ENCODE measurements around the gene NADSYN1.

Gene NADSYN1

GRCh38 chr11:71433648-71434450, 19.2 kb upstream of the NADSYN1 start:
- no peak for DNase-seq (ENCODE audit: low read depth, low spot score)

DNA sequence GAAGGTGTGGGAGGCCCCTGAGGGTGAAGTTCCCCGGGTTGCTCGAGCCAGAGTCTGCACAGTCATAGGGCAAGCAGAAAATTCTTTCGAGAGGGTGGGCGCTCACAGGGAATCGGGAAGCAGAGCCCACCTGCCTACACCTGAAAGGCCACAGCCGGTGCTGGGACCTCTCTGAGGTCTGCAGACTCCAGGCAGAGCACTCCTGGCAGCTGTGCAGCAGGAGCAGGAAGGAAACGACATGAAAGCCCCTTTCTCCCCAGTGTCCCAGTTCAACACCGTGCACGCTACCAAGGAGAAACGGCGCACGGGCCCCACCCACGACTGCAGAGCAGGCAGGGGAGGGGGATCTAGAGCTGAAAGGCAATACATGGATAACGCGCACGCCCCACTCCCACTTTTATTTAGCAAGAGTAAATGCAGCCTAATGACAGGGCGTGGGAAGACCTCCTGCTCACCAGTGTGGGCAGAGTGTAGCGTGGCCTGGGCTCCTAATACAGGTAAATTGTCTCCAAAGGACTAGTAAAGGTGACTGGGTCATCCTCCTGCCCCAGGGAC, 18.4 kb upstream of the NADSYN1 start:
- DNase-seq (ENCODE audit: low read depth, low spot score): no peak

DNA sequence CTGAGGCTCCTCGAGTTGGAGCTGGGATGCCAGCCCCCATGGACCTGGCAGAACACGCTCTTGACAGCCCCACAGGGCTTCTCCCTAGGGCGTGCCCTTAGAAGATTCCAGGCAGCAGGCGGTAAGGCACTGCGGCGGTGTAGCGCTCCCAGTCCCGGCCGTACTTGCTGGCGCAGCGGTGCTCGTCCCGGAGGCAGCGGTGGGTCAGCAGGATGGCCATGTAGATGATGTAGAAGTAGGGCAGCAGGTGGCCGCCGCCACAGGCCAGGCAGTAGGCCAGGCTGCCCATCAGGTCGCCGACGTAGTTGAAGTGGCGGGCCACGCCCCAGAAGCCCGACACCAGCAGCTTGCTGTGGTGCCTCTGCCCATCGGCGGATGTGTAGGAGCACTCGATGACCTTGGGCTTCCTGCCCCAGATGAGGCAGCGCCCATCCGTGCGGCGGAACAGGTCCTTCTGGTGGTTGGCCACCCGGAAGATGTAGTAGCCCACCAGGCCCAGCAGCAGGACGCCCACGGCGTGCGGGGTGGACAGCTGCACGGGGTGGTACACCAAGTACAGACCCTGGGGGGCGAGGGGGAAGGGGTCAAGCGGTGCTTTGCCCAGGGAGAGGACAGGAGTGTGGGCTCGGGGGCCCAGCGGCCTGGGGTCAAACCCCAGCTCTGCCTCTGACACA, 17.6 kb upstream of the NADSYN1 start:
- DNase-seq (ENCODE audit: low read depth, low spot score): no peak

GRCh38 chr11:71436861-71437260, 16.1 kb upstream of the NADSYN1 start:
- no peak for DNase-seq (ENCODE audit: low read depth, low spot score)

GRCh38 chr11:71437399-71437798, 15.6 kb upstream of the NADSYN1 start:
- no peak for DNase-seq (ENCODE audit: low read depth, low spot score)

DNA sequence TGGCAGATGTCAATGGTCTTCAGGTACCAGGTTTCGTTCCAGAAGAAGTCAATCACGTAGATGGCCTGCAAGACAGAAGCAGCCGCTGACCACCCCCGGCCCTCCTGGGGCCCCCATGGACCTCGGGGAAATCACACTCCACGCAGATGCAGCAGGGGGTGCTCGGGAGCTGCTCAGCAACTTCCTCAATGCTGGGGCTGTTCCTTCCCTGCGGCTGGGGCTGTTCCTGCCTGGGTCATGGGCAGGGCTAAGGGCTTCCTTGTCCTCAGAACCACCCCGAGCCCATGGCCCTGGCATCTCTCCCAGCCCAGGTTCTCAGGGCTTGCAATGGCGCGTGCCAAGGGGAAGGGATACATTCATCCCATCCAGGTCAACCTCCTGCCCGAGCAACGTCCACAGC, 15.1 kb upstream of the NADSYN1 start:
- no peak for DNase-seq (ENCODE audit: low read depth, low spot score)

DNA sequence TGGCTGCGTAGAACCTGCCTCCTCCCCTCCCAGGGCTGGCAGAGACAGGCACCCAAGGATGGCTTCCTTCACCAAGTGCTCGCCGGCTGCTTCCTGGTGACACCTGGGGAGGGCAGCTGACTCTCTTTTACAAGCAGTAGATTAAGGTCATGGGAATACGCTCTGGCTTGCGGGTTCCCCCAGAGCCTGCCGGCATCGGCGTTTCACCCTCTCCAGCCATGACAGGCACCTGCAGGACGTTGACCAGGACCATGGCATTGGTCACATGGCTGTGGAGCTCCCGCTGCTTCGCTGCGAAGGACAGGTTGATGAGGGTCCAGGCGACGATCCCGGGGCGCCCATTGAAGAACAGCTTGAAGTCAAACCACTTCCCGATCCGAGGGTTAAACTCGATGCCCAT, 14.4 kb upstream of the NADSYN1 start:
- DNase-seq (ENCODE audit: low read depth, low spot score): no peak

DNA sequence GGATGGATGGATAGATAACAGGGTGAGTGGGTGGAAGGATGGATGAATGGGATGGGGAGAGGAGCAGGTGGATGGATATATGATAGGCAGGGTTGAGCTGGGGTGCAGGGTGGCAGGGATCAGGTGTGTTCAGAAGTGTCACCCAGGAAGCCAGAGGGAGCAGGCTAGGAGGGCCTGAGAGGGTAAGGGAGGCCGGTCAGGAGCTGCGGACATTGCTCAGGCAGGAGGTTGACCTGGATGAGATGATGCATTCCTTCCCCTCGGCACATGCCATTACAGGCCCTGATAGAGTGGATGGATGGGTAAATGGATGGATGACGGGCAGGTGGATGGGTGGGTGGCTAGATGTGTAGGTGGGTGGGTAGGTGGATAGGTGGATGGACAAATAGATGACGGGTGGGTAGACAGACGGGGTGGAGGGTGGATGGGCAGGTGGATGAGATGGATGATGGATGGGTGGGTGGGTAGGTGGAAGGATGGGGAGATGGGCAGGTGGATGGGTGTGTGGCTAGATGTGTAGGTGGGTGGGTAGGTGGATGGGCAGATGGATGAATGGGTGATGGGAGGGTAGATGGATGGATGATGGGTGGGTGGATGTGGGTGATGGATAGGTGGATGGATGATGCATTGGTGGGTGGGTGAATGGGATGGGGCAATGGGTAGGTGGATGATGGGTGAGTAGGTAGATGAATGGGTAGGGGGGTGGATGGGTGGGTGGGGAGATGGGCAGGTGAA, 12.8 kb upstream of the NADSYN1 start:
- no peak for DNase-seq (ENCODE audit: low read depth, low spot score)

DNA sequence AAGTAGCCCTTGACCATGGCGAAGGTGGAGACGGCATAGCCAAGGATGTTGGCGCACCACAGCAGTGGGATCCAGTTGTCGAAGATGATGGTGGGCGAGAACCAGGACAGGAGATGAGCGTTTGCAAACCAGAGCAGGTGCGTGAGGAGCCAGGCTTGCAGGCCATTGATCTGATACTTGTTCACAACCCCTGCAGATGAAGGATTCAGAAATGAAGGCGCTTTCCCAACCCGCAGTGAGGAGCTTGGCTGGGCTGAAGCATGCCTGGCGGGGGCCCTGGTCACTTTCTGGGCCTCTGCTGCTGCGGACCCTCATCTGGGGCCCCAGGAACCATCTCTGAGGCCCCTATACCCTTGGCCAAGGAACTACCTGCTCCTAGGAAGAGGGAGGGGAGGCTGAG, 11.8 kb upstream of the NADSYN1 start:
- no peak for DNase-seq (ENCODE audit: low read depth, low spot score)

- DNase-seq (ENCODE audit: low read depth, low spot score): no peak
Observed at GRCh38 chr11:71442123-71442522, 10.9 kb upstream of the NADSYN1 start.

DNA sequence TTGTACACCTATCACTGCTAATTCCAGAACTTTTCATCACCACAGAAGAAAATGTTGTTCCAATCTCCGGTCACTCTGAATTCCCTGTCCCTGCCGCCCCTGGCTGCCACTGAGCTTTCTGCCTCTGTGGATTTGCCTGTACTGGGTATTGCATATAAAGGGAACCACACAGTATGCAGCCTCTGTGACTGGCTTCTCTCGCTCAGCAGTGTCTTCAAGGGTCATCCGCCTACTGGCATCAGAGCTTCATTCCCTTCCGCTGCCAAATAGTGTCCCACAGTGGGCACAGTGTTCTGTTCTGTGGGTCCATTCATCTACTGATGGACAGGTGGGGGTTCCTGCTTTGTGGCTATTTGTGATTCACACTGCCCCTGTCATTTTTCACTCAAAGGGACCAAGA, 10.1 kb upstream of the NADSYN1 start:
- DNase-seq (ENCODE audit: low read depth, low spot score): no peak

GRCh38 chr11:71443736-71444445, 9.1 kb upstream of the NADSYN1 start:
- DNase-seq (ENCODE audit: low read depth, low spot score): no peak

DNA sequence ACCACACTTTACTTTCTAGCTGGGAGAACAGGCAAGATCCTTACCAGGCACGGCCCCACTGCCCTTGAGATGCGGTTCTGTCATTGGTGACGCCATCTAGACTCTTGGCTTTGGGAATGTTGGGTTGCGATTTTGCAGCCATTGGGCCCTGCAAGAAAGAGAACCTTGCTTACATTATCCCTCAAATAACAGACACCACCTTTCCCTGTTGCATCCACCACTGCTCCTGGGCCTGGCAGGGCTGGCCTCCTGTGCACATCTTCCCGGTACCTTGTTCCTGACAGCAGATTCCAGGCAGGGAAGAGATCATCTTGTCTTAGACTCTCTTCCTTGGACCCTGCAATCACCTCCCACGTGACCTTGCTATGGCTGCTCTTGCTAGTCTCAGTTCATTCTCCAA, 8.2 kb upstream of the NADSYN1 start:
- DNase-seq (ENCODE audit: low read depth, low spot score): no peak

- DNase-seq (ENCODE audit: low read depth, low spot score): no peak
Observed at GRCh38 chr11:71446150-71446549, 6.9 kb upstream of the NADSYN1 start.

DNA sequence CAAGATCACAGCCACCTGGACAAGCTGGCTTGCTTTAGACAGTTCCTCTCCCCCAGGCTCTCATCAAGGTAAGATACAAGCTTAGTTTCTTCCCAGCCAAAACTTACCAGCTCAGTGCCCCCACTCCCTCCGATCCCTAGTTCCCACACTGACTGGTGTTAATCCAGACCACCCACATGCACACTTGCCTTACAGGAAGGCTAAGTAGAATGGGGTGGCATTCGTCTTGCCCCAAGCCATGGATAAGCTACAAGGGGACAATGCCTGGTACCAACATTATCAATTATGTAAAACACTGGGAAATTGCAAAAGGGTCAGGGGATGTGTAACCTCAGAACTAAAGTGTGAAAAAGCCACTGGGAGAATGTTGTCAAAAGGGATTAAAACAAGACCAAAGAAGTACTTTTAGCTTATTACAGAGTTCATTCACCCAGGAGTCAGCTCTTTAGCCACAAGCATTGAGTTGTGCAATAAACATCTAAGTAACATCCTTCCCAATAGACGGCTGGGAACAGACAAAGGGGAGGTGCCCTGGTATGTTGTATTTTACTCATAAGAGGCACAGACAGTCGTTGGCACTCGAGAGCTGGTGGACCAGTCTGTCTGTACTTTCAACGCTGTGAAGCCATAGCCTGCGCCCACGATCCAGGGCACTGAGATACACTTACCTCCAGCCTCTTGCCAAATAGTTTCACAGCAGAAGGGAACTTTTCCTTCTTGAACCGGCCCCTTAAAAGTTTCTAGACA, 5.9 kb upstream of the NADSYN1 start:
- DNase-seq (ENCODE audit: low read depth, low spot score): no peak

- DNase-seq (ENCODE audit: low read depth, low spot score): no peak
Observed at GRCh38 chr11:71447791-71448256, 5.2 kb upstream of the NADSYN1 start.

DNA sequence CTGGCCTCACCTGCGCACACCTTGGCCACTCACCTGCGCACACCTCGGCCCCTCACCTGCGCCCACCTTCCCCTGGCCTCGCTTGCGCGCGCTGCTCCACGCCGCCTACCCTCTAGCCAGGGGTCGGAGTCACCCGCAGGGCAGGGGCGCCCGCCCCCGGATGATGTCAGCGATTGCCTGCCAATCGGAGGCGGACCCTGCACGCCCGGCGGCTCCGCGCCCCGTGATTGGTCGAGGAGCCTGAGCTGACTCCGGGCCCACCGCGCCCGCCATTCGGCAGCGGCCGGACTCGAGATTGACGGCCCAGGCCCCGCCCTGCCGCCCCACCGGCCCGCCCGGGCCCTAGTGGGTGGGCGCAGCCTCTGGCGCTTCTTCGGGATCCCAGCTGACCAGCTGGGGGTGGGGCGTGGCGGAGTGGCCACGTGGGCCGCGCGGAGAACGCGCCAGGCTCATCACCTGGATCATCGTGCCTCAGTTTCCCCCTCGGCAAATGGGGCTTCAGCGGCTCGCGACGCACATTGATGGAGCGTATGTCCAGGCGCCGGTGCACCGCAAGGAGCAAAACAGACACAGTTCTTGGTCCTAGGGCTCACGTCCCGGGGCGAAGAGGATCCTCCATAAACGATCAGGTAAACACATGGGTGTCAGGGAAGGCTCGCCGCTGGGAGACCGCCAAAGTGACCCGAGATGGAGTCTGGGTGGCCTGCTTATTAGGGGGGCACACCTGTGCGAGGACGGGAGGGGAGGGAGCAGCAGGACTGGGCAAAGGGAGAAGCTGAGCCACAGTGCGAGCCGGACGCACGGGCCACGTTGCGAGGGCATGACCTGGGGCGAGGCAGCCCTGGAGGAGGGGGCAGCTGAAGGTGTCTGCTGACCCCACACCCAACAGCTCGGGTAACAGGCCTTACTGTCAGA, 4.5 kb upstream of the NADSYN1 start, which contains the start of gene DHCR7:
Gene DHCR7, minus strand, starts transcription at position 137 of the 915 bp plus-strand sequence. CDS start 3,441 bp downstream, outside the sequence.
- DNase-seq (ENCODE audit: low read depth, low spot score): peak; percentile 82

DNA sequence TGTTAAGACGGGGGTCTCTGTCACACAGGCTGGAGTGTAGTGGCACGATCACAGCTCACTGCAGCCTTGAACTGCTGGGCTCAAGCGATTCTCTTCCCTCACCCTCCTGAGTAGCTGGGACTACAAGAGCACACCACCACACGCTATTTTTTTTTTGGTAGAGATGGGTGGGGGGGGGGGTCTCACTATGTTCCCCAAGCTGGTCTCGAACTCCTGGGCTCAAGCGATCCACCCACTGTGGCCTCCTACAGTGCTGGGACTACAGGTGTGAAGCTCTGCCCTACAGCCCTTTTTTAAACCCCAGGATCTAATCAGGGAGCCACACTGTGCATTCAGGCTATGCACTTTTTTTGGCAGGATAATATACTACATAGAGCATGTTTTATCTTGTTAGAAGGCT, 3.4 kb upstream of the NADSYN1 start:
- no peak for DNase-seq (ENCODE audit: low read depth, low spot score)

GRCh38 chr11:71450507-71450906, 2.5 kb upstream of the NADSYN1 start:
- DNase-seq (ENCODE audit: low read depth, low spot score): no peak

- no peak for DNase-seq (ENCODE audit: low read depth, low spot score)
Observed at GRCh38 chr11:71450939-71451338, 2.1 kb upstream of the NADSYN1 start.

All from smooth muscle cell of the brain vasculature (primary cell).